Measurements from ENCODE around the gene SDF4.

Gene SDF4

GRCh38 chr1:1242461-1243265 lies 10.9 kb upstream of the SDF4 start:
- no peak for DNase-seq (ENCODE audit: extremely low read depth, low read depth)
- no peak for TF ChIP-seq CTCF (IDR thresholded peaks at IDR 0.05; ENCODE audit: low read depth, low read length, missing control alignments)
- no peak overlapping the region for H3K4me3 ChIP-seq (replicated peaks; ENCODE audit: low read depth, low read length)

GRCh38 chr1:1241588-1242219 lies 9.9 kb upstream of the SDF4 start:
- TF ChIP-seq CTCF (IDR thresholded peaks at IDR 0.05; ENCODE audit: low read depth, low read length, missing control alignments), result no peak
- no peak overlapping the region for H3K4me3 ChIP-seq (replicated peaks; ENCODE audit: low read depth, low read length)
- DNase-seq (ENCODE audit: extremely low read depth, low read depth), result no peak

- DNase-seq (ENCODE audit: extremely low read depth, low read depth), result no peak
- no peak overlapping the region for H3K4me3 ChIP-seq (replicated peaks; ENCODE audit: low read depth, low read length)
- no peak for TF ChIP-seq CTCF (IDR thresholded peaks at IDR 0.05; ENCODE audit: low read depth, low read length, missing control alignments)
Measured at GRCh38 chr1:1240822-1241587, 9.2 kb upstream of the SDF4 start.

GRCh38 chr1:1240348-1240732 lies 8.5 kb upstream of the SDF4 start:
- DNase-seq (ENCODE audit: extremely low read depth, low read depth), result no peak
- no peak overlapping the region for H3K4me3 ChIP-seq (replicated peaks; ENCODE audit: low read depth, low read length)
- no peak for TF ChIP-seq CTCF (IDR thresholded peaks at IDR 0.05; ENCODE audit: low read depth, low read length, missing control alignments)

- TF ChIP-seq CTCF (IDR thresholded peaks at IDR 0.05; ENCODE audit: low read depth, low read length, missing control alignments), result no peak
- H3K4me3 ChIP-seq (replicated peaks; ENCODE audit: low read depth, low read length), result no peak overlapping the region
- DNase-seq (ENCODE audit: extremely low read depth, low read depth), result no peak
Measured at GRCh38 chr1:1239614-1240347, 8.0 kb upstream of the SDF4 start.

- no peak for TF ChIP-seq CTCF (IDR thresholded peaks at IDR 0.05; ENCODE audit: low read depth, low read length, missing control alignments)
- no peak overlapping the region for H3K4me3 ChIP-seq (replicated peaks; ENCODE audit: low read depth, low read length)
Measured at GRCh38 chr1:1239227-1239613, 7.4 kb upstream of the SDF4 start.

More at GRCh38 chr1:1239227-1239613, 7.4 kb upstream of the SDF4 start:
- no peak for DNase-seq (ENCODE audit: extremely low read depth, low read depth)

Measured in HFF-Myc (cell line).